ENCODE data around the gene MAN2A1. TPM values are rescaled to one million over a fixed set of nuclear protein-coding genes. Genes with fewer than 3 reads are reported as not detected.

Gene MAN2A1
- total and polyA plus RNA-seq, 2 experiments from 2014 or later = 32.5 to 129 TPM

GRCh38 chr5:109707531-109707930, 17.8 kb downstream of the MAN2A1 start:
- Histone ChIP-seq H4K20me1 (replicated peaks; ENCODE audit: insufficient read depth) (peaks cover 49% of the 10 kb centered on the region), H3F3A (replicated peaks; ENCODE audit: low read depth) (no peaks in the 10 kb centered on the region), H2AFZ (no peak overlapping the region), H3K27me3 (ENCODE audit: insufficient read depth) (no peaks in the 10 kb centered on the region), H3K27ac (ENCODE audit: low read depth) (no peak overlapping the region), H3K4me2 (no peak overlapping the region), H3K9me2 (ENCODE audit: insufficient read depth) (no peaks in the 10 kb centered on the region; the same call in none of the 2 replicates), H3K4me1 (ENCODE audit: insufficient read depth) (peaks cover 18% of the 10 kb centered on the region), H3K36me3 (ENCODE audit: insufficient read depth) (no peaks in the 10 kb centered on the region), H3K4me3 (no peak overlapping the region), H3K79me2 (replicated peaks; ENCODE audit: insufficient read depth) (peaks cover 100% of the 10 kb centered on the region)
- ATAC-seq (no peak), DNase-seq (ENCODE audit: low spot score) (no peak)
- H3K4me3 Mint-ChIP-seq = no peak overlapping the region
- TF ChIP-seq STAT1 (IDR thresholded peaks at IDR 0.05; ENCODE audit: unreplicated experiment) (no peak), ZNF331 (CRISPR knock-in tag; IDR thresholded peaks at IDR 0.05; ENCODE audit: low read depth) (no peak)
- H3K27me3 Mint-ChIP-seq (ENCODE audit: insufficient read depth, low read depth, poor library complexity) = no peaks in the 10 kb centered on the region
- H3K4me1 Mint-ChIP-seq = peaks cover 50% of the 10 kb centered on the region
- peaks cover 8% of the 10 kb centered on the region; the same call in 2 of the 3 replicates for H3K36me3 Mint-ChIP-seq (ENCODE audit: low read depth)
- no peak overlapping the region for H3K27ac Mint-ChIP-seq
- no peaks in the 10 kb centered on the region for H3K9me3 Mint-ChIP-seq

- H3K36me3 Mint-ChIP-seq (ENCODE audit: low read depth) = peaks cover 12% of the 10 kb centered on the region; the same call in 2 of the 3 replicates
- Histone ChIP-seq H3K27ac (ENCODE audit: low read depth) (no peak overlapping the region), H3F3A (replicated peaks; ENCODE audit: low read depth) (no peaks in the 10 kb centered on the region), H2AFZ (no peak overlapping the region), H3K36me3 (ENCODE audit: insufficient read depth) (no peaks in the 10 kb centered on the region), H4K20me1 (replicated peaks; ENCODE audit: insufficient read depth) (peaks cover 50% of the 10 kb centered on the region), H3K4me2 (no peak overlapping the region), H3K4me1 (ENCODE audit: insufficient read depth) (peaks cover 18% of the 10 kb centered on the region), H3K4me3 (no peak overlapping the region), H3K27me3 (ENCODE audit: insufficient read depth) (no peaks in the 10 kb centered on the region), H3K79me2 (replicated peaks; ENCODE audit: insufficient read depth) (peaks cover 100% of the 10 kb centered on the region), H3K9me2 (ENCODE audit: insufficient read depth) (no peaks in the 10 kb centered on the region; the same call in none of the 2 replicates)
- TF ChIP-seq STAT1 (IDR thresholded peaks at IDR 0.05; ENCODE audit: unreplicated experiment) (no peak), EZH2 (IDR thresholded peaks at IDR 0.05; ENCODE audit: low read depth, unreplicated experiment) (no peak), REST (IDR thresholded peaks at IDR 0.05; ENCODE audit: unreplicated experiment) (no peak), ZNF462 (CRISPR knock-in tag; IDR thresholded peaks at IDR 0.05) (no peak), ZNF114 (CRISPR knock-in tag; IDR thresholded peaks at IDR 0.05) (no peak), CREB1 (CRISPR knock-in tag; IDR thresholded peaks at IDR 0.05; ENCODE audit: low read depth) (no peak)
- no peak overlapping the region; the same call in 1 of the 2 replicates for H3K27ac Mint-ChIP-seq
- H3K27me3 Mint-ChIP-seq (ENCODE audit: insufficient read depth, low read depth, poor library complexity) = no peaks in the 10 kb centered on the region
- no peak overlapping the region for H3K4me3 Mint-ChIP-seq
- no peaks in the 10 kb centered on the region for H3K9me3 Mint-ChIP-seq
- ATAC-seq (no peak), DNase-seq (ENCODE audit: low spot score) (no peak)
- H3K4me1 Mint-ChIP-seq = peaks cover 52% of the 10 kb centered on the region
These were observed 19.1 kb downstream of the MAN2A1 start for GRCh38 chr5:109708813-109709212.
